ENCODE measurements around the gene PPARGC1A.

The PPARGC1A gene

DNA sequence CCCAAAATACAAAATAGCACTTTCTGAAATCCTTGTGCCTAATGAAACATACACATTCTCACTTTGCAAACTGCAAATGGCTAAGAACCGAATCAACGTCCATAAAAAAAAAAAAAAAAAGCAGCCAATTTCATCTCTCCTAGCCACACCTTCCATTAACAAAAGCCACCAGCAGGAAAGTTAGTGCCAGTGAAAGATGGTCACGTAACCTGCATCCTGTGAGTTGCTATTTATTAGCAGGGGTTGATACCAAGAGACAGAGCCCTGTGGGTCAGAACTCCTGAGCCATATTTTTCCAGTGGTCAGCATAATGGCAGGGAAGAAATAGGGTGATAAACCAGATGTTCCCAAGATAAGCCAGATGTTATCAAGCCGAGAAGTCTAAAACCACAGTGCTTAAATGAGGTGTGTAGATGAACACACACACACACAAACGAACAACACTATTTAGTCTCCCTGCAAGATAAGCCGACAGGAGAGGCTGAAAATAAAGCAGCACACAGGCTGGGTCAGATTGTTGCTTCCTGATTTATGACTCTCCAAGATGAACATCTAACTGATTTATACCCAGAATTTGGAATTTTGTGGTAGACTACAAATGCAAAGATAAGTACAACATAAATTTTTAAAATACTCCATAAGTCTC is 11.5 kb downstream of the PPARGC1A start:
- DNase-seq: no peak

DNA sequence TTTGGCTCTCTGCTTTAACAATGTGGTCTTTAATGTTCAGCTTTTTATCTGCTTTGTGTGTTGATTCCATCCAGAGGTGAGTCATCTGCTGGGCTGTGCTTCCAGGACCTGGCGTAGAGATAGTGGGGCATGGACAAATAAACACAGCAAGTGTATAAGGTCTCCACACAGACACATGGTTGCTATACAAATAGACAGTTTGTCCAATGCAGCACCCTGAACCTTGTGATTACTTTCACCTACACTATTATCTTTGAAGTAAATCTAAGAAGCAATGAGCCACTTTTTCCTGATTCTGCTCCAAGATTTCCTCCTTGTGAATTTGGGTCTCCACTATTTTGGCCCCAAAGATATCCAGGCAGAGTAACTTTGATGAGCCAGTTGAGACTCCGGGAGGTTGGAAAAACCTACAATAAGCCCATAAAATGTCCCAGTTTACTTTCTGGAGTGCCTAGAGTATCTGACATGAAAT is 12.1 kb downstream of the PPARGC1A start:
- DNase-seq: no peak

GRCh38 chr4:23876418-23877089 is 13.3 kb downstream of the PPARGC1A start:
- no peak for DNase-seq

DNA sequence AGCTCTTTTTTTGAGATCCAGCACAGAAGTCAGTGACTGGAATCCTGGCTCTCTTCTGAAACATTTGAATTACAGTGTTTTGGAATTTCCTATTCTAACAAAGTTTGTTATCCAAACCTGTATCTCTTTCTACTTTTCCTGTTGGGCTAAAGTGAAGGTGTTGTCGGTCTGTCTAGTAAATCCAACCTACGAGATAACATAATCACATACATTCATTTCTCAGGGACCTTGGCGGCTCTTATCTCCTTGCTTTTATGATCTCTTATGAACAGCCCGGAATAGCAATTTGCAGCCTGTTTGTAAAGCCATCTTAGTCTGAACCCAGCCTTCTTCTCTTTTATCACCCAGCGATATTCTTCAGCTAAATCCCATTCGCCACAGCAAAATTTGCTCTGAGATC is 14.5 kb downstream of the PPARGC1A start:
- DNase-seq: no peak

- DNase-seq: no peak
These were observed 15.3 kb downstream of the PPARGC1A start for GRCh38 chr4:23874536-23874901.

DNA sequence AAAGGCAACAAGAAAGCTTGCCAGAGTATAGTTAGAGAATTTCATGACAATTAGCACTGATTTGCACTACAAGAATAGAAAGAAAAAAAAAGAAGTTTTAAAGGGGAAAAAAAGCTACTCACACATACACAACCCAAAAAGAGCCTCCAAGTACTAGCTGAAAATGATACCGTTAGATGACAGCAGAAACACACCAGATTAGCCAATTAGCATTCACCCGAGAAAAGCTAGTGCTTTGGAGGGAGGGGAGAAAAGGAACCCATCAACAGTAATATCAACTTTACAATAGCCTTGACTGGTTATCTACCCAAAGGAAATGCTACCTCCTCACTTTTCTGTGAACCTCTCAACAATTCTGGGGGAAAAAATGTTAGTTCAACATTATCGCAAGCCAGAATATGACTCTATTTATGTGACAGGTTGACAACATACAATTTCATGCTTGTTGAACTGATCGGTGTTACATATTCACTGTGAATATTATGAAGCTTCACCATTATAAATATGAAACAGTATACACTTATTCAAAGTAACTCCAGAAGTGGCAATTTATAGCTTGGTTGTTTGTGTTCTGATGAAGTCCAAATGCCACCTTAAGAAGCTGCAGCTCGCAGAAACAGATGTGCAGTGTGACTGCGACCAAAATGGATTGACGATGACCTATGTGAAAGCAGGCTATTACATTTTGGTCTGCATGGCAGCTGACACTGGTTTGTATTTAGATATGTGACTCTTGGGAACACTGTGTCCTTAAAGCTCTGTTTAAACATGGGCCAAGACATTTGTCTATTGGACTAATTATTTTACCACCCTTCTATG is 15.9 kb downstream of the PPARGC1A start:
- DNase-seq: no peak

DNA sequence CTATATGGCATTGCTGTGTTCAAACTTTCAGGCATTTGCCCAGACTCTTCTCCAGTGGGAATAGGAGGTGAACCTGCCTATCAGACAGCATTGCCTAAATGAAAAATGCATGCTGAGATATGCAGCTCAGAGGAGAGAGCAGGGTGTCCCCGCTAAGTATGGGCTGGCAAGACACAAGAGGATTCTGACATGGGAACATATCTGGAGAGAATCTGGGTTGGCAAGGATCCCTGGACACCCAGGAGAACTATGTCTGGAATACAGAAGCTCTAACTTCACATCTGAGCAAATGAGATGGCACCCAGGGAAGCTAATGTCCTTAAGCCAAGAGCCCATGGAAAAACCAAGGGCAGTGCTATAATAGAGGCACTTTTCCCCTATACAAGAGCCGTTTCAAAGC is 18.4 kb downstream of the PPARGC1A start:
- DNase-seq: no peak

DNA sequence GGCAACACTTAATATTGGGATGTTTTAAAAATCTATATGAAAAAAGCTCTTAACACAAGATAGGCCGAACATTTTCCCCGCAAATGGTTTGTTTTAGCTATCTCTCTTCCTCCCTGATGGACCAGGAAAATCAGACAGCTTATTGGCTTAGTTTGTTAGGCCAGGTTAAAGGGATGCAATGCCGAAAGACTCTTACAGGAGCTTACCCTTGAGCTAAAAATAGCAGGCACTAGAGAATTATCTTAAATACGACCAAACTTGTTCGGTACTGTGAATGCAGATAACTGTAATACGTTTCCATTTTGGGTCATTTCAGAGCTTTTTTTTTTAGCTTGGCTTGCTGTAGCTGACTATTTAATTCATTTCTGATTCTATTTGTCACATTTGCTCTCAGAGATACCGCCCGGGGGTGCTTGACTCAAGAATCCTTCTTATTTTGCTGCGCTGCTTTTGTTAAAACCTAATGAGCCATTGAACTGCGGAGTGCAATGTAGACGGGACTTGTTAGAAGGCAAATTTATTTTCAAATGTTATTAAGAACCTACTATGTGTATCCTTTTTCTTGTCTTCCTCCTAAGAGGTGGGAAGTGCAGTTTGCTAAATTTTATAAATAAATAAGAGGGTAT is 23.3 kb downstream of the PPARGC1A start:
- DNase-seq: no peak

GRCh38 chr4:23861897-23862296 is 27.9 kb downstream of the PPARGC1A start:
- no peak for DNase-seq

GRCh38 chr4:23860919-23861318 is 28.9 kb downstream of the PPARGC1A start:
- no peak for DNase-seq

DNA sequence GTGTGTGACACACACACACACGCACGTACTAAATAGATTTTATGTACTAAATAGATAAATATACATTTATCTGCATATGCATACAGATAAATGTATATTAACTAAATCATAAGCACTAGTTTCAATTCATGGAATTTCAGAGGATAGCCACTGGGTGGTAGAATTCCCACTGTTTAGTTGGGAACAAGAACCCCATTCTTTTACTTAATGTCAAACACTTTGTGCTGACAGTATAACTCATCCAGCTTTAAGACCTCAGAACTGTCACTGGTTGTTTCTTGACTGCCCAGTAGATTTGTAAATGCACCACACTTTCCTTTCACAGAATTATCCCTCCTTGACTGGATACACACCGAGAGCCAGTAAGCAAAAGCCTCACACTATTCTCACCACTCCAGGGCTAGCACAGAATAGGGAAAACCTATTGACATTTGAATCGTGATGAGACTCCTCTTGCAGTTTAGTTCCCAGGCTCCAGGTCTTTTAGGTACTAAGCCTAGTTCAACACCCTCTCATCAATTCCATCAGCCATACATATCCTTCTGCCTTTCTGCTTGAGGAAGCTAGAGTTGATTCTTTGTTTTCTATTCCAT is 32.4 kb downstream of the PPARGC1A start:
- no peak for DNase-seq

- no peak for DNase-seq
These were observed 33.2 kb downstream of the PPARGC1A start for GRCh38 chr4:23856630-23857029.

DNA sequence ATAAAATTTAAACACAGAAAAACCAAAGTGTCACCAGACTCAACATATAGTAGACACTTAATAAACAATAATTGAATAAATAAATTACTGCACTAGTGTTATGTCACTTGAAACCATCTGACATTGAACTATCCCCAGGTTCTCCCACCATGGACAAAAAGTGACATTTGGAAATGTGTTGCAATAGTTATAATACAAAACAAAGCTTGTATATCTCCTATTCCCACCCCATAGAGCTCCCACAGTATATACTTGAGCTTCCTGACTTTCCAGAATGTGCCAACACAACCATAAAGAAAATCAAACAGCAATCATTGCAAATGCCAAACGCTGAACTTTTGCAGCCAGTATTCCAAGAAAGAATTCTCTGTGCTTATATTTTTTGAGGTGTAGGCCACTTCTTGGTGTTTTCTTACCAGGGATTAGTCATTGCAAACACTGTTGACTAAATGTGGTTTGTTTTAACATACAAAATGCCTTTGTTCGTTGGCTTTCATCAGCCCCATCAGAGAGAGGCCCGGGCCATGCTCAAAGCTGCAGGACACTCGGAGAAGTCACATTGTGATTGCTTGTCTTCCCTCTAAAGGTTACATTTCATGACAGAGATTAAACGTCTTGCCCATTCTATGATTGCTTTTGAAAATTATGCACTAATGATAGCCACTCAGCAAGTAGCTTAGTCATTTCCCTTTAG is 33.8 kb downstream of the PPARGC1A start:
- no peak for DNase-seq

DNA sequence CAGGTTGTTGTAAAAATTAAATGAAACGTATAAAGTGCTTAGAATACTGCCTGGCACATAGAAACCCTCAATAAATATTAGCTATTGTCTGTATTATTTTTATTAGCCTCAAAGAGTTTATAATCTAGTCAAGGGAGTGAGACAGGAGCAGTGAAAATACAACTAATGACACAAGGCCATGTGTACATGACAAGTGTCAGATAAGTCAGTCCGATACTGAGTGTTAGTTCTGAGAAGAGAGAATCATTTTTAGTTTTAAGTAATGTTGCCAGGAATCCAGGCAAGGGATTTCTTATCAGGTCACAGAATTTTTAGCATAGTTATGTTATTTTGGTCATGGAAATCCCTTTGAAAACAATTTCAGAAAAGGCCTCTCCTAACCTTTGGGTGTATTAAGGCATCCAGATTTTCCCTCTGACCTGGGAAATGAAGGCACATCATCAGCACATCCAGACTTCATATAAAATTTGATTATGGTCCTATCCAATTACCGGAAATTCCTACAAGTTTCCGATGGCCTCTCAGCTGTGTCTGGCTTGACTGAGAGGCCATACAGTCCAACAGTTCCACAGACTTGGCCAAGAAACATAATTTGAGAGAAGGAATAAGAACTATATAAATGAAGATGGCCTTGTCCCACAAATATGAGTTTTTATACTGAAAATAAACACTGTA is 35.7 kb downstream of the PPARGC1A start:
- no peak for DNase-seq

- DNase-seq: no peak
These were observed 38.4 kb downstream of the PPARGC1A start for GRCh38 chr4:23851464-23851863.

- no peak for DNase-seq
These were observed 42.7 kb downstream of the PPARGC1A start for GRCh38 chr4:23847158-23847557.

DNA sequence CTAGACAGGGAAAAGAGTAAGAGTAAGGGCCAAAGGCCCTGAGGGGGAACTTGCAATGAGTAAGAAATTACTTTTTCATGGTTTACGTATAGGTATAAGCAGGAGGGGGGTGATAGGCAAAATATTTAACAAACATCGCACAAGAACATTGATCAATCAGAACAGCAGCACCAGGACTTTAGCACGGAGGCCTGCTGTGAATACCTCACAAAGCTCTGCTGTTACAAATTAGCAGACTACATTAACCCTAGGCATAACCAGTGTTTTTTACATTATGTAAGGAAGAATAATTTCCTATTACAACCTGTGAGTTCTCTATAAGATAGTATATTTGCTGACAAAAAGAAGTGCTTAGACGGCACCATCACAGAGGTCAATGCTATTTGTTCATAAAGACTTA is 44.9 kb downstream of the PPARGC1A start:
- DNase-seq: no peak

- DNase-seq: no peak
These were observed 50.6 kb downstream of the PPARGC1A start for GRCh38 chr4:23839279-23839678.

GRCh38 chr4:23838607-23839006 is 51.2 kb downstream of the PPARGC1A start:
- no peak for DNase-seq

DNA sequence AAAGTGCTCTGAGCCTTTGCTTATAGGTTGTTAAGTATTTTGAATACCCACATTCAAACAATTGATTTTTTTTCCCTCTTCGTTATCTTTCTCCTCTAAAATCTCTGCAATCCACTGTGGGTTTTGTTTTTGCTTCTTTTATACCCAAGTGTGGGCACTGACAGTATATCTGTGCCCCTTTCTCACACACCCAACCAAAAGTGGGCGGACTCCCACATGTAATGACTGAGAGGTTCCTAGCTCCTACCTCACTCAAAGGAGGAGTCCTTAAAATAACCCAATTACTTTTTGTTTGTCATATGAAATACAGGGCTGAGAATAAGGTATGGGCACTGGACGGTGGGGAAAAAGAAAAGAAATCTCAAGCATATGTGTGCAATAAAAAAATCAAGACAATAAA is 51.7 kb downstream of the PPARGC1A start:
- no peak for DNase-seq

DNA sequence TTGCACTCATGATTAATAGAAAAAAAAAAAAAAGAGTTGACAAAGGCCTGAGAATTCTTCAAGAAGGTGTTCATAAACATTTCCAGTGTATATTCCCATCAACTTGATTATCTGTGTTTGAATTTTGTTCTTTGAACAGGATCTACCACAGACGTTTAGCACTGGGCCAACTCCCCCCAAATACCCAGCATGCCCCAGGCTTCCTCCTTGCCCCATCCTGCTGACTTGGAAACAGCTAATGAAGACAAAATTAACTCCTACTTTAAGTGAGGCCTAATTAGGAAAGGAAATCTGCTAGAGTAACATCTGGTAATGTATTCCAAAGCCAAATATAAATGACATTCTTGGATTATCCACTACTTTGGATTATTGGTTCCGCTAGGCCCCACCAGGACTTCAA is 52.5 kb downstream of the PPARGC1A start:
- no peak for DNase-seq
